ENCODE results near the gene CCNY.
A peak's percentile ranks its signal among the peaks of the same experiment; 100 is the strongest.

The CCNY gene

DNA sequence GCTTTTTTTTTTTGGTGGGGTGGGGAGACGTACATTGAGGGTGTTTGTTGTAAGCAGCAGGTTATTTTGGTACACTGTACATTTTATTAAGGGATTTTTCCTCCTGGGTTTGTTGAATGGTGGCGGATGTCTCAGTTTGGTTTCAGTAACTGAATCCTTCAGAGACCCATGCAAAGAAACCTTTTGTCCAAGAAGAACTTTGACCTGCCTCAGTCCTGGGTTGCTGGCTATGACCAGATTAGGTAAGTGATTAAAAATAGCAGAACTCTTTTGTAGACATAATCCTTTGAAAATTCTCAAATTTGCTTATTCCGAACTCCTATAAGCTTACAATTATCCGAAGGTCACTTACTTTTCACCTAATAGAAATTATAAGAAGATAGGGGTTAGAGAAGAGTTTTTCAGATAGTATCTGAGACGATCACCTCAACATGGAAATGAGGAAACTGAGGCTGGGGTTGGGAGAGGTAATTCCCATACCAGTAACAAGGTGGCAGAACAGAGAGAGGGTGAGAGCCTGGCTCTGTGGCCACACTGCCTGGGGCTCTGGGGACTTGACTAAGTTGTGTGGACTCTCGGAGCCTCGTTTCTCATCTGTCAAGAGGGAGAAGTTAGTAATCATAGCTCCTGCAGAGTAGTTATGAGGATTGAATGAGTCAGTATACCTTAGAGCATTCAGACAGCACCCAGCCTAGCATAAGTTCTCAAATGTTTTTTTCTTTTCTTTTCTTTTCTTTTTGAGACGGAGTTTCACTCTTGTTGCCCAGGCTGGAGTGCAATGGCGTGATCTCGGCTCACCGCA is 87.4 kb downstream of the CCNY start:
- peak; percentile 79 for DNase-seq (ENCODE audit: low read depth, low spot score)
- no peak overlapping the region for H3K4me3 ChIP-seq (ENCODE audit: low read depth, low read length)
- in situ Hi-C loops (cut with HindIII; ENCODE audit: low sequenced_read_pairs), result no loop called here
- TF ChIP-seq, protein P1, sequence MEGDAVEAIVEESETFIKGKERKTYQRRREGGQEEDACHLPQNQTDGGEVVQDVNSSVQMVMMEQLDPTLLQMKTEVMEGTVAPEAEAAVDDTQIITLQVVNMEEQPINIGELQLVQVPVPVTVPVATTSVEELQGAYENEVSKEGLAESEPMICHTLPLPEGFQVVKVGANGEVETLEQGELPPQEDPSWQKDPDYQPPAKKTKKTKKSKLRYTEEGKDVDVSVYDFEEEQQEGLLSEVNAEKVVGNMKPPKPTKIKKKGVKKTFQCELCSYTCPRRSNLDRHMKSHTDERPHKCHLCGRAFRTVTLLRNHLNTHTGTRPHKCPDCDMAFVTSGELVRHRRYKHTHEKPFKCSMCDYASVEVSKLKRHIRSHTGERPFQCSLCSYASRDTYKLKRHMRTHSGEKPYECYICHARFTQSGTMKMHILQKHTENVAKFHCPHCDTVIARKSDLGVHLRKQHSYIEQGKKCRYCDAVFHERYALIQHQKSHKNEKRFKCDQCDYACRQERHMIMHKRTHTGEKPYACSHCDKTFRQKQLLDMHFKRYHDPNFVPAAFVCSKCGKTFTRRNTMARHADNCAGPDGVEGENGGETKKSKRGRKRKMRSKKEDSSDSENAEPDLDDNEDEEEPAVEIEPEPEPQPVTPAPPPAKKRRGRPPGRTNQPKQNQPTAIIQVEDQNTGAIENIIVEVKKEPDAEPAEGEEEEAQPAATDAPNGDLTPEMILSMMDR (IDR thresholded peaks at IDR 0.05; ENCODE audit: low read depth, low read length), result peak; percentile 15

GRCh38 chr10:35424680-35425285 is 88.5 kb downstream of the CCNY start:
- no peak for DNase-seq (ENCODE audit: low read depth, low spot score)
- in situ Hi-C loops (cut with HindIII; ENCODE audit: low sequenced_read_pairs), result no loop called here
- no peak overlapping the region for H3K4me3 ChIP-seq (ENCODE audit: low read depth, low read length)
- TF ChIP-seq, protein P1 (IDR thresholded peaks at IDR 0.05; ENCODE audit: low read depth, low read length), result no peak

- no peak overlapping the region for H3K4me3 ChIP-seq (ENCODE audit: low read depth, low read length)
- no peak for DNase-seq (ENCODE audit: low read depth, low spot score)
- TF ChIP-seq, protein P1 (IDR thresholded peaks at IDR 0.05; ENCODE audit: low read depth, low read length), result peak; percentile 6
- in situ Hi-C loops (cut with HindIII; ENCODE audit: low sequenced_read_pairs), result no loop called here
These were observed 89.3 kb downstream of the CCNY start for GRCh38 chr10:35425595-35425994.

DNA sequence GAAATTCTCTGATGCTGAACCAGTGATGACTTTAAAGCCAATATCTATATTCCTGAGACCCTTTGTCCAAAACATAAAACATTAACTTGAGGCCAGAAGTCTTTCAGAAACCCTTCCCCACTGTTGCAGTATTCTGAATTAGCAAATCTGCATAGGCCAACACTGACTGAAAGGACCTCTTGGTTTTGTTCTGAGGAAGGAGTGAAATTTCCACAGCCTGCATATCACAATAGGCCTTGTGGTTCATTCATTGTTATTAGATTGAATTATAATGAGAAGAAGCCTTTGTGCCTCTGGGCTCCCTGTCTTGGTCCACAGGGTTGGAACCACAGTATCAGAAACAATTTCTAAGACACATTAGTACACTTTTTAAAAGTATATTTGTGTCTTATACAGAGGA is 90.3 kb downstream of the CCNY start:
- H3K4me3 ChIP-seq (ENCODE audit: low read depth, low read length), result no peak overlapping the region
- TF ChIP-seq, protein P1 (IDR thresholded peaks at IDR 0.05; ENCODE audit: low read depth, low read length), result no peak
- no peak for DNase-seq (ENCODE audit: low read depth, low spot score)
- in situ Hi-C loops (cut with HindIII; ENCODE audit: low sequenced_read_pairs), result no loop called here

- no peak overlapping the region for H3K4me3 ChIP-seq (ENCODE audit: low read depth, low read length)
- TF ChIP-seq, protein P1 (IDR thresholded peaks at IDR 0.05; ENCODE audit: low read depth, low read length), result no peak
- in situ Hi-C loops (cut with HindIII; ENCODE audit: low sequenced_read_pairs), result no loop called here
- DNase-seq (ENCODE audit: low read depth, low spot score), result no peak
These were observed 91.2 kb downstream of the CCNY start for GRCh38 chr10:35427543-35427942.

GRCh38 chr10:35428521-35428920 is 92.2 kb downstream of the CCNY start:
- in situ Hi-C loops (cut with HindIII; ENCODE audit: low sequenced_read_pairs), result no loop called here
- no peak overlapping the region for H3K4me3 ChIP-seq (ENCODE audit: low read depth, low read length)
- TF ChIP-seq, protein P1 (IDR thresholded peaks at IDR 0.05; ENCODE audit: low read depth, low read length), result no peak
- no peak for DNase-seq (ENCODE audit: low read depth, low spot score)

All from astrocyte of the spinal cord (primary cell).